GM21390 (cell line): ENCODE results near the gene NRXN2.

Experiments used
- ATAC-seq: cut with Tn5 transposase; IDR thresholded peaks from one replicate; pipeline ENCODE4 v1.9.1; 2021; ENCODE audit not compliant: unreplicated experiment

The NRXN2 gene

GRCh38 chr11:64594159-64594939, 128.6 kb downstream of the NRXN2 start:
- no peak for ATAC-seq

GRCh38 chr11:64593156-64594105, 129.6 kb downstream of the NRXN2 start:
- no peak for ATAC-seq

DNA sequence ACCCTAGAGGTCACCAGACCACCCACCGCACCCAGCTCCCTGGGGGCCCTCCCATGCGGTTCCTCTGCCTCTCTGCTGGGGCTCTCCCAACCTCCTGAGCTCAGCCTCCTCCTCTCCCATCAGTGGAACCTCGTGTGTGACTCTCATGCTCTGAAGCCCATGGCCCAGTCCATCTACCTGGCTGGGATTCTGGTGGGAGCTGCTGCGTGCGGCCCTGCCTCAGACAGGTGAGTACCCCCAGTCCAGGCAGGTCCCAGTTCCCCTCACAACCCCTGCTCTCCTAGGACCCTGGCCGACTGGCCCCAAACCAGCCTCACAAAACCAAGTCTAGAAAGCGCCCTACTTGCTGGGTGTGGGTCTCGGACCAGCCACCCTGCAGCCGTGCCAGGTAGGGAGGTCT, 130.3 kb downstream of the NRXN2 start:
- ATAC-seq = no peak

DNA sequence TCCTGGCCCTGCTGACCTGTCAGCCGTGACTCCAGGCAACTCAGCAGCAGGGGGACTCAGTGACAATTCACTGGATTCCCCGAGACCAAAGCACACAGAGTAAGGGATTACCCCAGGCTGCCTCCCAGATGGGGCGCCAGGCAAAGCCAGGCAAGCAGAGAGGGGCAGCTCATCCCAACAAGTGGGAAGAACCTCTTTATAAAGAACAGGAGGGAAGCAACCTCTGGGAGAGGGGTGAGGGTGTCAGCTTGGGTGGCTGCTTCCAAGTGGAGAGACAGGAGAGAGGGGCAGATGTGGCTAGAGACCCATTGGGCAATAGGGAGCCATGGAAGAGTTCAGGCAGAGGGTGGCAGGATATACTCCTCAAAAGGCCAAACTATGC, 130.8 kb downstream of the NRXN2 start:
- ATAC-seq = no peak

DNA sequence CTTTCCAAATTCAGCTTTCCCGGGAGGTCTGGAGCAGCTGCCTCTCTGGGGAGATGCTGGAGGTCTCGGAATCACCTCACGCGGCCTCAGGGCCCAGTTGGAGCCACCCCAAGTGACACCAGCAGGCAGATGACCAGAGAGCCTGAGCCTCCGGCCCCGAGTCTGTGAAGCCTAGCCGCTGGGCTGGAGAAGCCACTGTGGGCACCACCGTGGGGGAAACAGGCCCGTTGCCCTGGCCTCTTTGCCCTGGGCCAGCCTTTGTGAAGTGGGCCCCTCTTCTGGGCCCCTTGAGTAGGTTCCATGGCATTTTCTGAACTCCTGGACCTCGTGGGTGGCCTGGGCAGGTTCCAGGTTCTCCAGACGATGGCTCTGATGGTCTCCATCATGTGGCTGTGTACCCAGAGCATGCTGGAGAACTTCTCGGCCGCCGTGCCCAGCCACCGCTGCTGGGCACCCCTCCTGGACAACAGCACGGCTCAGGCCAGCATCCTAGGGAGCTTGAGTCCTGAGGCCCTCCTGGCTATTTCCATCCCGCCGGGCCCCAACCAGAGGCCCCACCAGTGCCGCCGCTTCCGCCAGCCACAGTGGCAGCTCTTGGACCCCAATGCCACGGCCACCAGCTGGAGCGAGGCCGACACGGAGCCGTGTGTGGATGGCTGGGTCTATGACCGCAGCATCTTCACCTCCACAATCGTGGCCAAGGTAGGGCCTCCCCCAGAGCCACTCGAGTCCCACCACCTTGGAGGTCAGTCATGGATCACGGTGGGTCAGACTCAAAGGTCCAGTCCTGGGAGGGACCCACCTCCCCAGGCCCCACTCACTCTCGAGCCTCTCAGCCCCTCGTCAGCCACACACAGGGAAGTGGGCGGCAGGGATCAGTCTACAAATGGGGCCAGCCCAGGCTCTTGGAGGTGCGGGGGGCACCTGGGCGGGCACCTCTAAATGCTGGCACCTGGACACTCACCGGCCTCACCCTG, 131.5 kb downstream of the NRXN2 start:
- ATAC-seq = no peak

DNA sequence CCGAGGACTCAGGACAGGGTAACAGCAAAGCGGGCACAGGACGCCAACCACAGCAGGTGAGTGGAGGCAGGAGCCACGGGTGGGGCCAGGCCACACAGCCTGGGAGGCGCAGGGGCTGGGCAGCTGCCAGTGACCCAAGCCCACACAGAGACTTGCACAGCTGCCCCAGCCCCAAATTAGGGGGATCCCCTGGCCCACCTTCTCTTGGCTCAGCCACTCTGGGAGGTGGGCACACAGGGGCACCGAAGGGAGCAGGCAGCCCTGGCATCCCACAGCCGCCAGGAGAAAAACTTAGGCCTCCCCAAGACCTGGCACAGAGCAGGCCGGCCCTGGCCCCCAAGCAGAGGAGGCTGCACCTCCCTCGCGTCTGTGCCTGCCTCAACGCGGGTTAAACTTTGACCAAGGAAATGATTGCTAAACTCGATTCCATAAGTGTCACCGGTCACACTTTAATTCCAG, 132.2 kb downstream of the NRXN2 start, which contains the start of gene SLC22A12:
Gene SLC22A12 (plus strand): TSS at position 458 of the 459 bp plus-strand sequence. CDS start 337 bp downstream, outside the sequence.
- ATAC-seq = no peak

DNA sequence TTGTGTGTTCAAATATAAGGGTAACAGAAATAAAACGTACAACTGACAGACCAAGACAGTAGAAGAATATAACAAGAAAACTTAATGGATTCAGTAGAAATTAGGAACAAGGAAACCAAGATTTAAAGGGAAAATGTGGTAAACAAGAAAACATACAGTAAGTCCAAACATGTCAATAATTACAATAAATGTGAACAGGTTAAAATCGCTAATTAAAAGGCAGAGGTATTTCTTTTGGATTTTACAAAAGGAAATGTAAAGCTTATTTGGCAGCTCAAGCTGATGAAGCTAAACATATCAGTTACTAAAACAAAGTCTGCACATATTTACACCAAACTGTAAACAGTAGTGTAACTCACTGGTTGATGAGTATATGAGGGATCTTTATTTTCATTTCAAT, 134.3 kb downstream of the NRXN2 start:
- ATAC-seq = no peak

- no peak for ATAC-seq
These were observed 136.6 kb downstream of the NRXN2 start for GRCh38 chr11:64586366-64586765.

DNA sequence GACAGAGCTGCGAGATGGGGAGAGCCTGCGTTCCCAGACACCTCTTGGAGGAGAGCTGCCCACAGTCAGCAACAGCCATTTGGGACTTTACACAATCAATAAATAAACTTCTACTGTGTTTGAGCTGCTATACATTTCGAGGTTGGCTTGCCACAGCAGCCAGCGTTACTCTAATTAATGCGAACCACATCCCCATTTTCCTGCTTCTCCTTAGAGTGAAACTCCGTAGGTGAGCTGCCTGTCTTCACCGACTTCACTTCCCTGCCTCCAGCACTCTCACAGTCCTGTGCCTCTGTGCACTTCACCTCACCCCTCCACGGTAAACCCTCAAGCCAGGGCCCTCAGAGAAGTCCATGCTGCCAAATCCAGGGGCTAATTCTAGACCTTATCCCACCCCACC, 137.8 kb downstream of the NRXN2 start:
- no peak for ATAC-seq

GRCh38 chr11:64583296-64584262, 139.4 kb downstream of the NRXN2 start:
- no peak for ATAC-seq

GRCh38 chr11:64582885-64583284, 140.1 kb downstream of the NRXN2 start:
- ATAC-seq = no peak

- no peak for ATAC-seq
These were observed 141.9 kb downstream of the NRXN2 start for GRCh38 chr11:64581057-64581523.

DNA sequence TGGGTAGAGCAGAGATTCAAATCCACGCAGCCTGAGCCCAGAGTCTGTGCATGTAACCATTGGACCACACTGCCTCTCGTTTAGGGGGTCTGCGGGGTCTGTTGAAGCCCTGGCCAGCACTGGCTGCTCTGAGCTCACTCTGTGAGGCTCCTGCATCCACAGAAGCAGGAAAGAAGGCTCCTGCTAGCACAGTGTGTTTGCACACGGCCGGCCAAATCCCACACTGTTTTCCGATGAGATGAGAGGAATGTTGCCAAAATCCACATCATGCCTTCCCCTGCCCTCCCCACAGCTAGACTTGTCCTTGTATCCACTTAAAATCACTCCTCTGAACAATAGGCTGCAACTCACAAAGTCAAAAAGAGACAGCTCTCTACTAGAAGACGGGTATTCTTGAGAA, 142.6 kb downstream of the NRXN2 start:
- ATAC-seq = no peak

DNA sequence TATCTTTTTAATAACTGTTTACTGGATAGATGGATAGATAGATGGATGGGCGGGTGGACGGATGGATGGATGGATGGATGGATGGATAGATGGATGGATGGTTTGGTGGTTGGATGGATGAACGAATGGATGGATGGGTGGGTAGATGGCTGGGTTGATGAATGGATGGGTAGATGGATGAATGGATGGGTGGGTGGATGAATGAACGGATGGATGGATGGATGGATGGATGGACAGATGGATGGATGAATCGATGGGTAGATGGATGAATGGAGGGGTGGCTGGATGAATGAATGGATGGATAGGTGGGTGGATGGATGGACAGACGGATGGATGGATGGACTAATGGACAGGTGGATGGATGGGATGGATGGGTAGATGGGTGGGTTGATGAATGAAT, 145.8 kb downstream of the NRXN2 start:
- no peak for ATAC-seq

DNA sequence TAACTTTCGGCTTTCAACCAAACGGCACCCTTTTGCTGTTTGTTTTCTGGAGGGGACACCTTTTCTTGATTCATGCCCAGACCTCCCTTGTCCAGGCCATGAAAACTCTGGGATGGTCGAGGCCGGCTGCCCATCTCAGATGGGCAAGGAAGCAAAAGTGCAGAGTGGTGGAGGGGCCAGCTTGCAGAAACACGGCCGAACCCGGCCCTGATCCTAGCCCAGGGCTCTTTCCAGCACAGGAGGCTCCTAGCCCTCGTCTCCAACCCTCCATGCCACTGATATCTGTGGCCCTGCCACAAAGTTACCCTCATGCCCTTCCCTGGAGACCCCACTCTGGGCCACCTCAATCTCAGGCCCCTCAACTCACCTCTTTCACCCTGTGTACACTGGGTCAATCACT, 150.9 kb downstream of the NRXN2 start:
- no peak for ATAC-seq

GRCh38 chr11:64571410-64572091, 151.4 kb downstream of the NRXN2 start:
- ATAC-seq = no peak

DNA sequence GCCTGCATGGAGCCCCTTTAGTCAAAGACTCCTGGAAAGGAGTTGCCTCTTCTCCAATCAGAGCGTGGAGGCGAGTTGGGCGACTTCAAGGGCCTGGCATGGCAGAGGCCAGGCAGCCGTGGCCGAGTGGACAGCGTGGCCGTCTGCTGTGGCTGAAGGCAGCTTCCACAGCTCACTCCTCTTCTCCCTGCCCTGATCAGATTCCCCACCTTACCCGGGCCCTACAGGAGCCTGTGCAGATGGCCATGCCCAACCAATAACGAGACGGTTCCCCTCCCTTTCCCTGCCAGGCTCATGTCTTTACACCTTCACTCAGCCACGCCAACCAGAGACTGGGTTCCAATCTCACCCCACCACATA, 152.0 kb downstream of the NRXN2 start:
- no peak for ATAC-seq

DNA sequence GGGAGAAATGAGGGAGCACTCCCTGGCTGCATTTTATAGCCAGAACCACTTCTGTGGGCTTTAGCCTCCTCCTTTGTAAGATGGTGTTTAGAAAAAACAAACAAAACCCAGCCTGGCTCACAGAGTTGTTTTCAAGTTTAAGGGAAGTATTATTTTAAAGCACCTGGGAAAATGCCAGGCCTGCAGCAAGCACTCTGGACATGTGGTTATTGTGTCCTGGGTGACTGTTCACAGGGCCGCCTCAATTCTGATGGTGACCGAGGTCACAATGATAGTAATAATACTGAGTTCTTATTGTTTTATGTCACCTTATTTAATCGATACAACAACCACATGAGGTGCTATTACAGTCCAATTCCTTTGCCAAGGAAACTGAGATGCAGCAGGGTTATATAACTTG, 152.7 kb downstream of the NRXN2 start:
- ATAC-seq = no peak
